Liver (tissue), 3 donors: Measurements from ENCODE around the gene ITM2A.

Source experiments
- EGR1 ChIP-seq, 2 donors: IDR thresholded peaks; 2 replicates each; pipeline ENCODE4 v1.6.1; 2016 to 2018; ENCODE audit warnings: antibody characterized with exemption in 2 of 2, low read depth in 2 of 2
- FOXA1 ChIP-seq: IDR thresholded peaks from 2 replicates; pipeline ENCODE4 v1.6.1; 2016; ENCODE audit warnings: antibody characterized with exemption
- JUND ChIP-seq, 2 donors: IDR thresholded peaks; 2 replicates each; pipeline ENCODE4 v1.6.1; 2016; ENCODE audit warnings: antibody characterized with exemption in 2 of 2
- NR2F2 ChIP-seq: IDR thresholded peaks from 2 replicates; pipeline ENCODE4 v1.6.1; 2016; ENCODE audit warnings: antibody characterized with exemption
- TAF1 ChIP-seq: conservative IDR thresholded peaks from 2 replicates; pipeline ENCODE4 v1.6.1; 2016; ENCODE audit warnings: antibody characterized with exemption, mild to moderate bottlenecking
- YY1 ChIP-seq: IDR thresholded peaks from 2 replicates; pipeline ENCODE4 v1.6.1; 2016; ENCODE audit warnings: antibody characterized with exemption, mild to moderate bottlenecking
- TF ChIP-seq, protein P1 (sequence below): fragments of 150-350 bp; IDR thresholded peaks from 2 replicates; pipeline ENCODE4 v1.5.1; 2017; ENCODE audit warnings: improper control_type of control experiment, low read depth, low read length; ENCODE audit not compliant: missing input control
- TF ChIP-seq, protein P2 (sequence below): IDR thresholded peaks from 2 replicates; pipeline ENCODE4 v1.6.1; 2016; ENCODE audit warnings: antibody characterized with exemption
- TF ChIP-seq, protein P3 (sequence below): IDR thresholded peaks from 2 replicates; pipeline ENCODE4 v1.6.1; 2016; ENCODE audit warnings: antibody characterized with exemption
- TF ChIP-seq, protein P4 (sequence below): IDR thresholded peaks from 2 replicates; pipeline ENCODE4 v1.6.1; 2016; ENCODE audit warnings: antibody characterized with exemption
- donor health status: healthy.
- donor health status: healthy.

DNA sequence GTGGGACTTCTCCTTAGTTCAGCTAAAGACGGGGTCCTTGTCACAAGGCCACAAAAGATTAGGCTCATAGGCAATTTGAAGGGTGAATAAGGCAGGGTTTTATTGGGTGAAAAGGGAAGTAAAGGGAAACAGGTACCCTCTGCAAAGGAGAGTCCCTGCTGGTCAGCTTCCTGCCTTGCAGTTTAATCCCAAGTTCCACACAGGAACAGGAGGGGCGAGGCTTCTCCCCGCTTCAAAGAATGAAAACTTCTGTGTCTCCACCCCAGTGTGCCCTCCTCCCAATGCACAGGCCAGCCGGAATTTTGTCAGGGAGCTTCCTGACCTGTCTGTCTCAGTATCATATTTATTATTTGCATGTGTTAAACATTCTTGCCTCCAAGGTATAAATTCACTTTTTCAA lies 37.1 kb downstream of the ITM2A start:
- TF ChIP-seq, protein P1, sequence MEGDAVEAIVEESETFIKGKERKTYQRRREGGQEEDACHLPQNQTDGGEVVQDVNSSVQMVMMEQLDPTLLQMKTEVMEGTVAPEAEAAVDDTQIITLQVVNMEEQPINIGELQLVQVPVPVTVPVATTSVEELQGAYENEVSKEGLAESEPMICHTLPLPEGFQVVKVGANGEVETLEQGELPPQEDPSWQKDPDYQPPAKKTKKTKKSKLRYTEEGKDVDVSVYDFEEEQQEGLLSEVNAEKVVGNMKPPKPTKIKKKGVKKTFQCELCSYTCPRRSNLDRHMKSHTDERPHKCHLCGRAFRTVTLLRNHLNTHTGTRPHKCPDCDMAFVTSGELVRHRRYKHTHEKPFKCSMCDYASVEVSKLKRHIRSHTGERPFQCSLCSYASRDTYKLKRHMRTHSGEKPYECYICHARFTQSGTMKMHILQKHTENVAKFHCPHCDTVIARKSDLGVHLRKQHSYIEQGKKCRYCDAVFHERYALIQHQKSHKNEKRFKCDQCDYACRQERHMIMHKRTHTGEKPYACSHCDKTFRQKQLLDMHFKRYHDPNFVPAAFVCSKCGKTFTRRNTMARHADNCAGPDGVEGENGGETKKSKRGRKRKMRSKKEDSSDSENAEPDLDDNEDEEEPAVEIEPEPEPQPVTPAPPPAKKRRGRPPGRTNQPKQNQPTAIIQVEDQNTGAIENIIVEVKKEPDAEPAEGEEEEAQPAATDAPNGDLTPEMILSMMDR: no peak
- TF ChIP-seq, protein P2, sequence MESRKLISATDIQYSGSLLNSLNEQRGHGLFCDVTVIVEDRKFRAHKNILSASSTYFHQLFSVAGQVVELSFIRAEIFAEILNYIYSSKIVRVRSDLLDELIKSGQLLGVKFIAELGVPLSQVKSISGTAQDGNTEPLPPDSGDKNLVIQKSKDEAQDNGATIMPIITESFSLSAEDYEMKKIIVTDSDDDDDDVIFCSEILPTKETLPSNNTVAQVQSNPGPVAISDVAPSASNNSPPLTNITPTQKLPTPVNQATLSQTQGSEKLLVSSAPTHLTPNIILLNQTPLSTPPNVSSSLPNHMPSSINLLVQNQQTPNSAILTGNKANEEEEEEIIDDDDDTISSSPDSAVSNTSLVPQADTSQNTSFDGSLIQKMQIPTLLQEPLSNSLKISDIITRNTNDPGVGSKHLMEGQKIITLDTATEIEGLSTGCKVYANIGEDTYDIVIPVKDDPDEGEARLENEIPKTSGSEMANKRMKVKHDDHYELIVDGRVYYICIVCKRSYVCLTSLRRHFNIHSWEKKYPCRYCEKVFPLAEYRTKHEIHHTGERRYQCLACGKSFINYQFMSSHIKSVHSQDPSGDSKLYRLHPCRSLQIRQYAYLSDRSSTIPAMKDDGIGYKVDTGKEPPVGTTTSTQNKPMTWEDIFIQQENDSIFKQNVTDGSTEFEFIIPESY: no peak
- TF ChIP-seq NR2F2 (no peak), JUND (IDR thresholded peaks at IDR 0.05) (no peak), TAF1 (no peak), YY1 (no peak), FOXA1 (no peak), EGR1 (IDR thresholded peaks at IDR 0.05; ENCODE audit: low read depth in 2 of 2) (no peak)
- TF ChIP-seq, protein P3, sequence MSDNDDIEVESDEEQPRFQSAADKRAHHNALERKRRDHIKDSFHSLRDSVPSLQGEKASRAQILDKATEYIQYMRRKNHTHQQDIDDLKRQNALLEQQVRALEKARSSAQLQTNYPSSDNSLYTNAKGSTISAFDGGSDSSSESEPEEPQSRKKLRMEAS: no peak
- TF ChIP-seq, protein P4, sequence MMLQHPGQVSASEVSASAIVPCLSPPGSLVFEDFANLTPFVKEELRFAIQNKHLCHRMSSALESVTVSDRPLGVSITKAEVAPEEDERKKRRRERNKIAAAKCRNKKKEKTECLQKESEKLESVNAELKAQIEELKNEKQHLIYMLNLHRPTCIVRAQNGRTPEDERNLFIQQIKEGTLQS: no peak
